ENCODE data around the gene GTSE1.

The GTSE1 gene

GRCh38 chr22:46292732-46293131 is 3.9 kb upstream of the GTSE1 start:
- H2BK5ac ChIP-seq (ENCODE audit: low read depth, low read length, poor library complexity, severe bottlenecking) = no peak overlapping the region
- H4K8ac ChIP-seq (ENCODE audit: low read length) = no peak overlapping the region
- H3K36me3 ChIP-seq (ENCODE audit: control insufficient read depth in 1 of 2, insufficient read depth in 2 of 2, low read depth in 1 of 2, low read length in 2 of 2) = peaks cover 39 to 55% of the 10 kb centered on the region in 2 experiments
- H3K79me1 ChIP-seq (replicated peaks; ENCODE audit: low read length, poor library complexity, severe bottlenecking) = peaks cover 20% of the 10 kb centered on the region
- H2BK15ac ChIP-seq (ENCODE audit: low read depth, poor library complexity, severe bottlenecking) = no peak overlapping the region
- H3K4me1 ChIP-seq (ENCODE audit: control insufficient read depth, insufficient read depth, low read depth, low read length) = peaks cover 23% of the 10 kb centered on the region
- H3K4me2 ChIP-seq (ENCODE audit: low read length, poor library complexity, severe bottlenecking) = no peak overlapping the region
- H3K9ac ChIP-seq (ENCODE audit: low read length) = no peak overlapping the region
- no peaks in the 10 kb centered on the region for H3K27me3 ChIP-seq (ENCODE audit: control insufficient read depth in 1 of 2, insufficient read depth in 1 of 2, low read length in 2 of 2)
- DNase-seq = no peak
- no peak overlapping the region for H2AK5ac ChIP-seq (ENCODE audit: low read length, severe bottlenecking)
- peaks cover 4% of the 10 kb centered on the region for H3K9me3 ChIP-seq (ENCODE audit: control insufficient read depth, low read length)
- H3K23ac ChIP-seq (ENCODE audit: low read length in 2 of 2) = no peak overlapping the region
- H3K27ac ChIP-seq (ENCODE audit: low read length, poor library complexity, severe bottlenecking) = no peak overlapping the region
- no peak overlapping the region for H3K18ac ChIP-seq (ENCODE audit: low read depth in 1 of 2, low read length in 2 of 2)
- no peak overlapping the region for H3K14ac ChIP-seq (ENCODE audit: low read length in 2 of 2)
- no peak overlapping the region for H2BK120ac ChIP-seq (ENCODE audit: low read depth, low read length)
- no peak overlapping the region for H3K4me3 ChIP-seq (ENCODE audit: insufficient read depth in 1 of 2, low read depth in 1 of 2, low read length in 2 of 2)
- H3K4ac ChIP-seq (ENCODE audit: low read depth in 1 of 2, low read length in 2 of 2) = no peak overlapping the region
- WGBS = 95% methylated on average over 14 of the region's 14 CpGs
- H2BK12ac ChIP-seq (ENCODE audit: low read length in 2 of 2) = no peak overlapping the region
- no peak overlapping the region for H4K91ac ChIP-seq (ENCODE audit: low read length)
- no peak overlapping the region for H2AFZ ChIP-seq (ENCODE audit: low read depth, low read length)

- no peak overlapping the region for H3K4me2 ChIP-seq (ENCODE audit: low read length, poor library complexity, severe bottlenecking)
- H2AFZ ChIP-seq (ENCODE audit: low read depth, low read length) = no peak overlapping the region
- no peak overlapping the region for H3K18ac ChIP-seq (ENCODE audit: low read depth in 1 of 2, low read length in 2 of 2)
- H3K4ac ChIP-seq (ENCODE audit: low read depth in 1 of 2, low read length in 2 of 2) = no peak overlapping the region
- H4K8ac ChIP-seq (ENCODE audit: low read length) = no peak overlapping the region
- H3K4me1 ChIP-seq (ENCODE audit: control insufficient read depth, insufficient read depth, low read depth, low read length) = peaks cover 16% of the 10 kb centered on the region
- H3K27me3 ChIP-seq (ENCODE audit: control insufficient read depth in 1 of 2, insufficient read depth in 1 of 2, low read length in 2 of 2) = no peaks in the 10 kb centered on the region
- H2BK120ac ChIP-seq (ENCODE audit: low read depth, low read length) = no peak overlapping the region
- no peak overlapping the region for H3K4me3 ChIP-seq (ENCODE audit: insufficient read depth in 1 of 2, low read depth in 1 of 2, low read length in 2 of 2)
- peaks cover 4% of the 10 kb centered on the region for H3K9me3 ChIP-seq (ENCODE audit: control insufficient read depth, low read length)
- H3K36me3 ChIP-seq (ENCODE audit: control insufficient read depth in 1 of 2, insufficient read depth in 2 of 2, low read depth in 1 of 2, low read length in 2 of 2) = peaks cover 34 to 46% of the 10 kb centered on the region in 2 experiments
- WGBS = 67% methylated on average over 11 of the region's 11 CpGs
- H3K79me1 ChIP-seq (replicated peaks; ENCODE audit: low read length, poor library complexity, severe bottlenecking) = peaks cover 22% of the 10 kb centered on the region
- peak; percentile 24 for DNase-seq
- H3K9ac ChIP-seq (ENCODE audit: low read length) = peak overlapping the region; percentile 64
- H2AK5ac ChIP-seq (ENCODE audit: low read length, severe bottlenecking) = no peak overlapping the region
- H3K14ac ChIP-seq (ENCODE audit: low read length in 2 of 2) = no peak overlapping the region
- H2BK12ac ChIP-seq (ENCODE audit: low read length in 2 of 2) = no peak overlapping the region
- H3K23ac ChIP-seq (ENCODE audit: low read length in 2 of 2) = no peak overlapping the region
- no peak overlapping the region for H4K91ac ChIP-seq (ENCODE audit: low read length)
- H2BK5ac ChIP-seq (ENCODE audit: low read depth, low read length, poor library complexity, severe bottlenecking) = no peak overlapping the region
- no peak overlapping the region for H2BK15ac ChIP-seq (ENCODE audit: low read depth, poor library complexity, severe bottlenecking)
- peak overlapping the region; percentile 35 for H3K27ac ChIP-seq (ENCODE audit: low read length, poor library complexity, severe bottlenecking)
These were observed 3.0 kb upstream of the GTSE1 start for GRCh38 chr22:46293577-46294260.

DNA sequence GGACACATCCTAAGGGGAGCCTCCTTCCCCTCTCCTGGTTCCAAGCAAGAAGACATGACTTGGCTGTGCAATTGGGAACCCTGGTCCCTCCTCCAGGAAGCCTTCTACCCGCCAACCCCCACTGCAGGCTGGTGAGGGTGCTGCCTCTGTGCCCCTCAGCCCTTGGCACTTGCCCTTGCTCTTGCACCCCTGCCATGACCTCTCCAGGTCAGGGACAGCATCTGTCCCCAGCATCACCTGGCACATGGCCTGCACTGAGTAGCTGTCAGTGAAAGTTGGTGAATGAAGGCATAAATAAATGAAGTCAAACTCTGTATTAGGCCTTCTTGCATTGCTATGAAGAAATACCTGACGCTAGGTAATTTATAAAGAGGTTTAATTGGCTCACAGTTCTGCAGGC is 1.9 kb upstream of the GTSE1 start:
- Histone ChIP-seq H3K27ac (ENCODE audit: low read length, poor library complexity, severe bottlenecking) (no peak overlapping the region), H4K91ac (ENCODE audit: low read length) (peak overlapping the region; percentile 40), H2BK15ac (ENCODE audit: low read depth, poor library complexity, severe bottlenecking) (no peak overlapping the region), H3K4me3 (ENCODE audit: insufficient read depth in 1 of 2, low read depth in 1 of 2, low read length in 2 of 2) (no peak overlapping the region), H3K27me3 (ENCODE audit: control insufficient read depth in 1 of 2, insufficient read depth in 1 of 2, low read length in 2 of 2) (no peaks in the 10 kb centered on the region), H3K9me3 (ENCODE audit: control insufficient read depth, low read length) (peaks cover 4% of the 10 kb centered on the region), H3K14ac (ENCODE audit: low read length in 2 of 2) (no peak overlapping the region), H2AFZ (ENCODE audit: low read depth, low read length) (no peak overlapping the region), H3K4me2 (ENCODE audit: low read length, poor library complexity, severe bottlenecking) (no peak overlapping the region), H2BK5ac (ENCODE audit: low read depth, low read length, poor library complexity, severe bottlenecking) (no peak overlapping the region), H3K79me1 (replicated peaks; ENCODE audit: low read length, poor library complexity, severe bottlenecking) (peaks cover 28% of the 10 kb centered on the region), H3K4me1 (ENCODE audit: control insufficient read depth, insufficient read depth, low read depth, low read length) (peaks cover 16% of the 10 kb centered on the region), H3K18ac (ENCODE audit: low read depth in 1 of 2, low read length in 2 of 2) (no peak overlapping the region), H2BK12ac (ENCODE audit: low read length in 2 of 2) (no peak overlapping the region), H3K4ac (ENCODE audit: low read depth in 1 of 2, low read length in 2 of 2) (peak overlapping the region in 1 of 2 experiments; percentile 61), H3K36me3 (ENCODE audit: control insufficient read depth in 1 of 2, insufficient read depth in 2 of 2, low read depth in 1 of 2, low read length in 2 of 2) (peaks cover 24 to 38% of the 10 kb centered on the region in 2 experiments), H2BK120ac (ENCODE audit: low read depth, low read length) (no peak overlapping the region), H4K8ac (ENCODE audit: low read length) (no peak overlapping the region), H3K23ac (ENCODE audit: low read length in 2 of 2) (no peak overlapping the region), H3K9ac (ENCODE audit: low read length) (no peak overlapping the region), H2AK5ac (ENCODE audit: low read length, severe bottlenecking) (peak overlapping the region; percentile 15)
- 97% methylated on average over 2 of the region's 2 CpGs for WGBS
- DNase-seq = no peak

DNA sequence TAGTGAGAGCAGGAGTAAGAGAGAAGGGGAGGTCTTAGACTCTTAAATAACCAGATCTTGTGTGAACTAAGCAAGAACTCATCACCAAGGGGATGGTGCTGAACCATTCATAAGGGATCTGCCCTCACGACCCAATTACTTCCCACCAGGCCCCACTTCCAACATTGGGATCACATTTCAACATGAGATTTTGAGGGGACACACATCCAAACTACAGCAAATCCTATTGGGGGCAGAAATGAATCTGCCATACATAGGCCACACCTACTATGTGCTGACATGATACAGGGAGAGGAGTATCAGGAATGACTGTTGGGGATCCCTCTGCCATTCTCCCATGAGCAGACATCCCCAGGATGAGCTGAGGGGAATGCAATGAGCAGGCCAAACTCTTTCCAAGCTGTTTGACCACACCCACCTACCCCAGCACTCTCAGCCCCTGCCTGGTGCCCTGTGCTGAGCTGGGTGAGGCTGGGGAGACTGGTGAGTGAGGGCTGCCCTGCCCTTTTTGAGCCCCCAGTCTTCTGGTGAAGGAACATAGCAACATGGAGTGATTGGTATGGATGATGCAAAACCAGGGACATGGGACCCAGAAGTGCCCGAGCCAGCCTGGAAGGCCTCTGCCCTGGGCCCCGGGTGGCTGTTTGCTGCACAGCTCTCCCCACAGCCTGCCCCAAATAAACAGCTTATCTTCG is 1.2 kb upstream of the GTSE1 start:
- 85% methylated on average over 4 of the region's 4 CpGs for WGBS
- Histone ChIP-seq H3K4ac (ENCODE audit: low read depth in 1 of 2, low read length in 2 of 2) (peak overlapping the region; percentile 42 to 52), H3K23ac (ENCODE audit: low read length in 2 of 2) (no peak overlapping the region)

More for the DNA sequence above, 1.2 kb upstream of the GTSE1 start:
- H3K14ac ChIP-seq (ENCODE audit: low read length in 2 of 2) = no peak overlapping the region
- H2BK5ac ChIP-seq (ENCODE audit: low read depth, low read length, poor library complexity, severe bottlenecking) = no peak overlapping the region
- peak overlapping the region in 1 of 2 experiments; percentile 91 for H3K4me3 ChIP-seq (ENCODE audit: insufficient read depth in 1 of 2, low read depth in 1 of 2, low read length in 2 of 2)
- H3K36me3 ChIP-seq (ENCODE audit: control insufficient read depth in 1 of 2, insufficient read depth in 2 of 2, low read depth in 1 of 2, low read length in 2 of 2) = peaks cover 21 to 33% of the 10 kb centered on the region in 2 experiments
- H3K9me3 ChIP-seq (ENCODE audit: control insufficient read depth, low read length) = peaks cover 4% of the 10 kb centered on the region
- peaks cover 16% of the 10 kb centered on the region for H3K4me1 ChIP-seq (ENCODE audit: control insufficient read depth, insufficient read depth, low read depth, low read length)
- H3K27me3 ChIP-seq (ENCODE audit: control insufficient read depth in 1 of 2, insufficient read depth in 1 of 2, low read length in 2 of 2) = no peaks in the 10 kb centered on the region
- no peak overlapping the region for H3K4me2 ChIP-seq (ENCODE audit: low read length, poor library complexity, severe bottlenecking)
- H4K91ac ChIP-seq (ENCODE audit: low read length) = peak overlapping the region; percentile 85
- no peak overlapping the region for H3K27ac ChIP-seq (ENCODE audit: low read length, poor library complexity, severe bottlenecking)
- H2BK12ac ChIP-seq (ENCODE audit: low read length in 2 of 2) = peak overlapping the region in 1 of 2 experiments; percentile 50
- H2BK120ac ChIP-seq (ENCODE audit: low read depth, low read length) = no peak overlapping the region
- H3K9ac ChIP-seq (ENCODE audit: low read length) = peak overlapping the region; percentile 95
- H2AFZ ChIP-seq (ENCODE audit: low read depth, low read length) = no peak overlapping the region
- peaks cover 30% of the 10 kb centered on the region for H3K79me1 ChIP-seq (replicated peaks; ENCODE audit: low read length, poor library complexity, severe bottlenecking)
- peak overlapping the region; percentile 98 for H4K8ac ChIP-seq (ENCODE audit: low read length)
- no peak overlapping the region for H2BK15ac ChIP-seq (ENCODE audit: low read depth, poor library complexity, severe bottlenecking)
- DNase-seq = no peak
- peak overlapping the region in 1 of 2 experiments; percentile 34 for H3K18ac ChIP-seq (ENCODE audit: low read depth in 1 of 2, low read length in 2 of 2)
- peak overlapping the region; percentile 87 for H2AK5ac ChIP-seq (ENCODE audit: low read length, severe bottlenecking)
